SJCRH30 (cell line): ENCODE results near the gene GRIK4. TPM values are rescaled to one million over a fixed set of nuclear protein-coding genes. Genes with fewer than 3 reads are reported as not detected.

Source experiments
- DNase-seq, 2 experiments: peaks; one replicate each; pipeline ENCODE4 v3.0.0-alpha.2; 2015 to 2020
- H3K27ac ChIP-seq: fragments of 250-450 bp; sonication (Bioruptor Pico); 2 replicates; pipeline ENCODE4 v1.5.1; 2020; ENCODE audit warnings: mild to moderate bottlenecking, moderate library complexity
- H3K27me3 ChIP-seq: fragments of 250-450 bp; sonication (Bioruptor Pico); 2 replicates; pipeline ENCODE4 v1.5.1; 2020; ENCODE audit warnings: mild to moderate bottlenecking, moderate library complexity
- H3K36me3 ChIP-seq: fragments of 250-450 bp; sonication (Bioruptor Pico); 2 replicates; pipeline ENCODE4 v1.5.1; 2020; ENCODE audit warnings: mild to moderate bottlenecking, moderate library complexity
- H3K4me1 ChIP-seq: fragments of 250-450 bp; sonication (Bioruptor Pico); 2 replicates; pipeline ENCODE4 v1.5.1; 2020; ENCODE audit warnings: mild to moderate bottlenecking, moderate library complexity
- H3K4me3 ChIP-seq: fragments of 250-450 bp; sonication (Bioruptor Pico); 2 replicates; pipeline ENCODE4 v1.5.1; 2020; ENCODE audit warnings: mild to moderate bottlenecking, moderate library complexity
- H3K9me3 ChIP-seq: fragments of 250-450 bp; sonication (Bioruptor Pico); replicated peaks from 2 replicates; pipeline ENCODE4 v1.5.1; 2020; ENCODE audit warnings: mild to moderate bottlenecking, moderate library complexity
- total RNA-seq: library from RNA; depleted of rRNA; stranded (reverse); fragments of >200 nt; shearing (Covaris generic); gene quantifications from 2 replicates; pipeline ENCODE4 v1.2.3, GENCODE V29; 2014; rRNA removed

GRIK4 gene, protein sequence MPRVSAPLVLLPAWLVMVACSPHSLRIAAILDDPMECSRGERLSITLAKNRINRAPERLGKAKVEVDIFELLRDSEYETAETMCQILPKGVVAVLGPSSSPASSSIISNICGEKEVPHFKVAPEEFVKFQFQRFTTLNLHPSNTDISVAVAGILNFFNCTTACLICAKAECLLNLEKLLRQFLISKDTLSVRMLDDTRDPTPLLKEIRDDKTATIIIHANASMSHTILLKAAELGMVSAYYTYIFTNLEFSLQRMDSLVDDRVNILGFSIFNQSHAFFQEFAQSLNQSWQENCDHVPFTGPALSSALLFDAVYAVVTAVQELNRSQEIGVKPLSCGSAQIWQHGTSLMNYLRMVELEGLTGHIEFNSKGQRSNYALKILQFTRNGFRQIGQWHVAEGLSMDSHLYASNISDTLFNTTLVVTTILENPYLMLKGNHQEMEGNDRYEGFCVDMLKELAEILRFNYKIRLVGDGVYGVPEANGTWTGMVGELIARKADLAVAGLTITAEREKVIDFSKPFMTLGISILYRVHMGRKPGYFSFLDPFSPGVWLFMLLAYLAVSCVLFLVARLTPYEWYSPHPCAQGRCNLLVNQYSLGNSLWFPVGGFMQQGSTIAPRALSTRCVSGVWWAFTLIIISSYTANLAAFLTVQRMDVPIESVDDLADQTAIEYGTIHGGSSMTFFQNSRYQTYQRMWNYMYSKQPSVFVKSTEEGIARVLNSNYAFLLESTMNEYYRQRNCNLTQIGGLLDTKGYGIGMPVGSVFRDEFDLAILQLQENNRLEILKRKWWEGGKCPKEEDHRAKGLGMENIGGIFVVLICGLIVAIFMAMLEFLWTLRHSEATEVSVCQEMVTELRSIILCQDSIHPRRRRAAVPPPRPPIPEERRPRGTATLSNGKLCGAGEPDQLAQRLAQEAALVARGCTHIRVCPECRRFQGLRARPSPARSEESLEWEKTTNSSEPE
- total RNA-seq = not detected in 2 replicates

- H3K27me3 ChIP-seq = no peaks in the 10 kb centered on the region
- DNase-seq = peak; percentile 68 to 80
- peak within 1 kb of the TSS; percentile 47 for H3K4me3 ChIP-seq
- peaks cover 2% of the 10 kb centered on the region; the same call in 1 of the 2 replicates for H3K4me1 ChIP-seq
- H3K9me3 ChIP-seq = no peaks in the 10 kb centered on the region
- no peak within 1 kb of the TSS for H3K27ac ChIP-seq
- H3K36me3 ChIP-seq = no peaks in the 10 kb centered on the region
Observed at GRCh38 chr11:120511116-120511819, at the start of gene GRIK4. GRIK4 (plus strand) TSS chr11:120511748; CDS start chr11:120660319, 148,571 bp downstream.

DNA sequence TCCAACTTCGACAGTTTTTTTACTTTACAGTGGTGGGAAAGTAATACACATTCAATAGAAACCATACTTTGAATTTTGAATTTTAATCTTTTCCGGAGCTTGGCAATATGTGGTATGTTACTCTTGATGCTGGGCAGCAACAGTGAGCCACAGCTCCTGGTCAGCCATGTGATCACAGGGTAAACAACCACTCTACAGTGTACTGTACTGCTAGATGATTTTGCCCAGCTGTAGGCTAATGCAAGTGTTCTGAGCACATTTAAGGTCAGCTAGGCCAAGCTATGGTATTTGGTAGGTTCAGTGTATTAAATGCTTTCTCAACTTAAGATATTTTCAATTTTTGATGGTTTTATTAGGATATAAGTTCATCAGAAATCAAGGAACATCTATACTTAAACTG, 48.7 kb upstream of the GRIK4 start:
- no peak overlapping the region for H3K27ac ChIP-seq
- peaks cover 19% of the 10 kb centered on the region for H3K36me3 ChIP-seq
- H3K27me3 ChIP-seq = no peaks in the 10 kb centered on the region
- no peak overlapping the region for H3K4me3 ChIP-seq
- DNase-seq = no peak
- H3K9me3 ChIP-seq = no peaks in the 10 kb centered on the region
- H3K4me1 ChIP-seq = no peaks in the 10 kb centered on the region

- no peaks in the 10 kb centered on the region for H3K9me3 ChIP-seq
- DNase-seq = no peak
- H3K36me3 ChIP-seq = peaks cover 11% of the 10 kb centered on the region
- H3K27me3 ChIP-seq = no peaks in the 10 kb centered on the region
- no peak overlapping the region for H3K4me3 ChIP-seq
- H3K4me1 ChIP-seq = no peaks in the 10 kb centered on the region
- no peak overlapping the region for H3K27ac ChIP-seq
Observed at GRCh38 chr11:120465921-120466534, 45.5 kb upstream of the GRIK4 start.

GRCh38 chr11:120467627-120468026, 43.9 kb upstream of the GRIK4 start:
- no peaks in the 10 kb centered on the region for H3K9me3 ChIP-seq
- no peaks in the 10 kb centered on the region for H3K4me1 ChIP-seq
- DNase-seq = no peak
- no peak overlapping the region for H3K27ac ChIP-seq
- H3K36me3 ChIP-seq = peaks cover 9% of the 10 kb centered on the region; the same call in 1 of the 2 replicates
- no peaks in the 10 kb centered on the region for H3K27me3 ChIP-seq
- H3K4me3 ChIP-seq = no peak overlapping the region

DNA sequence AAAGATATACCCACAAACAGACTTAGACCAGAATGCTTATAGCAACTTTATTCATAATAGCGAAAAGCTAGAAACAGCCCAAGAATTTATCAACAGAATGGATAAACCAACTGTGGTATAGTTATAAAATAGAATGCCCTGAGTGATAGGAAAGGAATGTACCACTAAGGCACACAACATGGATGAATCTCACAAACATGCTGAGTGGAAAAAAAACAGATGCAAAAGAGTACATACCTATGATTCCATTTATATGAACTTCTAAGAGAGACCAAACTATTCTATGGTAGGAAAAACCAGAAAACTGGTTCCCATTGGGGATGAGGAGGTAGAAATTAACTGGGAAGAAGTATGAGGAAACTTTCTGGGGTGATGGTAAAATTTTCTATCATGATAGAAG, 40.4 kb upstream of the GRIK4 start:
- Histone ChIP-seq H3K27ac (no peak overlapping the region), H3K27me3 (no peaks in the 10 kb centered on the region), H3K9me3 (no peaks in the 10 kb centered on the region), H3K4me3 (no peak overlapping the region), H3K4me1 (no peaks in the 10 kb centered on the region), H3K36me3 (0 out of 2 replicates have a peak, but pooled peaks cover 9% of the 10 kb centered on the region)
- no peak for DNase-seq

DNA sequence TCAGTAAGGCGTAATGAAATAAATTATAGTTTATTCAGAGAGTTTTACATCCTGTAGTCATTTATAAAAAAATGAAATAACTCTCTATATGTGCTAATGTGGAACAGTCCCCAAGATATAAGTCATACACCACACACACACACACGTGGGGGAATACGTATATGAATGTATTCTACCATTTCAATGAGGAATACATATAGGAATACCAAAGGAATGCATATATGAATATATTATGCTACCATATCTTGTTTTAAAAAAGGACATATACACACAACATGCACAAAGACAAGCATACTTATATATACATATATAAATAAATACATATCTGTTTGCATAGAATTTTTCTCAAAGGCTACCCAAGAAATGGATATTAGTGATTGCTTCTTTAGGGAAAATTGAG, 39.6 kb upstream of the GRIK4 start:
- H3K27ac ChIP-seq = no peak overlapping the region
- H3K9me3 ChIP-seq = no peaks in the 10 kb centered on the region
- no peak overlapping the region for H3K4me3 ChIP-seq
- H3K27me3 ChIP-seq = no peaks in the 10 kb centered on the region
- H3K36me3 ChIP-seq = 0 out of 2 replicates have a peak, but pooled peaks cover 4% of the 10 kb centered on the region
- no peaks in the 10 kb centered on the region for H3K4me1 ChIP-seq
- no peak for DNase-seq

DNA sequence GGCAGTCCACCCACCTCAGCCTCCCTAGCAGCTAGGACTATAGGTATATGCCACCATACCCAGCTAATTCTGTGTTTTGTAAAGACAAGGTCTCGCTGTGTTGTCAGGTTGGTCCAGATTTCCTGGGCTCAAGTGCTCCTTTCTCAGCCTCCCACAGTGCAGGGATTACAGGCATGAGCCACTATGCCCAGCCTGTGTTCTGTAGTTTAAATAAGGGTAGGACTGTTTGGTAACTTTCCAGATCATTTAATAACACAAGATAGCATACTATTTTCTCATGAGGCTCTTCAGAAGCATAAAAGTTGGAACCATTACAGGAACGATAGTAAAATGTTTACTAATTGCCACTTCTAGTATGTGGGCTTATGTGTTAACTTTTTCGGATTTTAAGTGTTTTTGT, 38.0 kb upstream of the GRIK4 start:
- no peak overlapping the region for H3K4me3 ChIP-seq
- no peaks in the 10 kb centered on the region for H3K27me3 ChIP-seq
- H3K27ac ChIP-seq = no peak overlapping the region
- H3K9me3 ChIP-seq = no peaks in the 10 kb centered on the region
- no peaks in the 10 kb centered on the region for H3K4me1 ChIP-seq
- no peak for DNase-seq
- H3K36me3 ChIP-seq = peaks cover 5% of the 10 kb centered on the region; the same call in 1 of the 2 replicates

- DNase-seq = no peak
- Histone ChIP-seq H3K36me3 (peaks cover 7% of the 10 kb centered on the region), H3K4me3 (no peak overlapping the region), H3K9me3 (no peaks in the 10 kb centered on the region), H3K27me3 (no peaks in the 10 kb centered on the region), H3K27ac (no peak overlapping the region), H3K4me1 (no peaks in the 10 kb centered on the region)
Observed at GRCh38 chr11:120482149-120482548, 29.4 kb upstream of the GRIK4 start.

GRCh38 chr11:120484722-120485121, 26.8 kb upstream of the GRIK4 start:
- H3K36me3 ChIP-seq = no peaks in the 10 kb centered on the region; the same call in 1 of the 2 replicates
- H3K27ac ChIP-seq = no peak overlapping the region
- no peak overlapping the region for H3K4me3 ChIP-seq
- H3K4me1 ChIP-seq = no peaks in the 10 kb centered on the region
- no peaks in the 10 kb centered on the region for H3K9me3 ChIP-seq
- DNase-seq = no peak
- no peaks in the 10 kb centered on the region for H3K27me3 ChIP-seq

GRCh38 chr11:120486138-120486537, 25.4 kb upstream of the GRIK4 start:
- Histone ChIP-seq H3K9me3 (no peaks in the 10 kb centered on the region), H3K36me3 (no peaks in the 10 kb centered on the region; the same call in 1 of the 2 replicates), H3K4me1 (no peaks in the 10 kb centered on the region), H3K4me3 (no peak overlapping the region), H3K27me3 (no peaks in the 10 kb centered on the region), H3K27ac (no peak overlapping the region)
- no peak for DNase-seq

- Histone ChIP-seq H3K27me3 (no peaks in the 10 kb centered on the region), H3K27ac (no peak overlapping the region), H3K4me1 (no peaks in the 10 kb centered on the region), H3K36me3 (no peaks in the 10 kb centered on the region), H3K4me3 (no peak overlapping the region), H3K9me3 (no peaks in the 10 kb centered on the region)
- DNase-seq = no peak
Observed at GRCh38 chr11:120489799-120490198, 21.7 kb upstream of the GRIK4 start.

- no peak overlapping the region for H3K4me3 ChIP-seq
- DNase-seq = no peak
- H3K9me3 ChIP-seq = no peaks in the 10 kb centered on the region
- no peak overlapping the region for H3K27ac ChIP-seq
- H3K27me3 ChIP-seq = no peaks in the 10 kb centered on the region
- H3K4me1 ChIP-seq = no peaks in the 10 kb centered on the region
- no peaks in the 10 kb centered on the region for H3K36me3 ChIP-seq
Observed at GRCh38 chr11:120492486-120492885, 19.1 kb upstream of the GRIK4 start.

DNA sequence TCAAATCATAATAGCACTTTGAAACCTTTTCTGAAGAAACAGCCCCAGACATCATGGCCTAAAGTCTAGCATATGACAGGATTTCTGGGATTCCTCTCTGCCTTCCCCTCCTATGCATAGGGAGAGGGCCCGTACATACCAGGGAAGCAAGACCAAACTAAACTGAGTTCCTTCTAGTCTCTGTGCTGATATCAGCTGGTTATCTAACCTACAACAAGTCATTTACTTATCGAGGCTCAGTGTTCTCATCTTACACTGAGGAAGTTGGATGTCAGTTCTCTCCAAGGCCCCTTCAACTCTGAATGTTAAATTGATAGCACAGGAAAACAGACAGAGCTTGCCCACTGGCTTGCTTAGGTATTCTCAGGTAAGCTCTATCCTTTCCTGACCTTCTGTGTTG, 17.0 kb upstream of the GRIK4 start:
- Histone ChIP-seq H3K27ac (no peak overlapping the region), H3K27me3 (no peaks in the 10 kb centered on the region), H3K4me1 (no peaks in the 10 kb centered on the region), H3K4me3 (no peak overlapping the region), H3K36me3 (no peaks in the 10 kb centered on the region), H3K9me3 (no peaks in the 10 kb centered on the region)
- no peak for DNase-seq

GRCh38 chr11:120499088-120499487, 12.5 kb upstream of the GRIK4 start:
- no peaks in the 10 kb centered on the region for H3K4me1 ChIP-seq
- H3K27me3 ChIP-seq = no peaks in the 10 kb centered on the region
- H3K4me3 ChIP-seq = no peak overlapping the region
- no peak for DNase-seq
- H3K9me3 ChIP-seq = no peaks in the 10 kb centered on the region
- no peak overlapping the region for H3K27ac ChIP-seq
- no peaks in the 10 kb centered on the region for H3K36me3 ChIP-seq
